Activated CD8-positive, alpha-beta T cell treated with anti-CD3 and anti-CD28 coated beads for 36 hours (primary cell): Measurements from ENCODE around the gene ANO8. TPM values are rescaled to one million over a fixed set of nuclear protein-coding genes. Genes with fewer than 3 reads are reported as not detected.

Experiments used
- ATAC-seq: fragments of 200-7000 bp; cut with Tn5 transposase; one replicate; pipeline ENCODE4 v1.10.0; 2021; ENCODE audit warnings: mild to moderate bottlenecking, moderate library complexity
- CTCF ChIA-PET: fragments of 350-600 bp; sonication (Branson Sonifier 250); formaldehyde crosslinking; loops from one replicate; lab custom pipeline; 2021; ENCODE audit warnings: antibody characterized with exemption; lab: Charles Lee
- POLR2A ChIA-PET: fragments of 350-600 bp; sonication (Branson Sonifier 250); formaldehyde crosslinking; loops from one replicate; lab custom pipeline; 2021; ENCODE audit warnings: antibody characterized with exemption; lab: Charles Lee
- DNase-seq: peaks from one replicate; pipeline ENCODE4 v3.0.0-alpha.2; 2020
- H3K27ac Mint-ChIP-seq: one replicate; pipeline ENCODE4 v1.8.0; 2021; ENCODE audit warnings: mild to moderate bottlenecking, mixed read lengths
- H3K27me3 Mint-ChIP-seq: one replicate; pipeline ENCODE4 v1.8.0; 2021; ENCODE audit warnings: mixed read lengths
- H3K36me3 Mint-ChIP-seq: one replicate; pipeline ENCODE4 v1.8.0; 2021; ENCODE audit warnings: low read depth, mixed read lengths
- H3K4me1 Mint-ChIP-seq: one replicate; pipeline ENCODE4 v1.8.0; 2021; ENCODE audit warnings: low read depth, mixed read lengths
- H3K4me3 Mint-ChIP-seq: one replicate; pipeline ENCODE4 v1.8.0; 2021; ENCODE audit warnings: mild to moderate bottlenecking, moderate library complexity, mixed read lengths
- H3K9me3 Mint-ChIP-seq: one replicate; pipeline ENCODE4 v1.8.0; 2021; ENCODE audit warnings: mixed read lengths
- intact Hi-C: fragments of 100-400 bp; cut with micrococcal nuclease; formaldehyde crosslinking; loops from one replicate; pipeline ENCODE4 v1.10.0; 2022
- total RNA-seq, 2 experiments: library from RNA; stranded (reverse); gene quantifications; one replicate each; pipeline ENCODE4 v1.2.3, GENCODE V29; 2021
- TF ChIP-seq, protein P1 (sequence below): fragments of 200-600 bp; IDR thresholded peaks from one replicate; pipeline ENCODE4 v1.8.0; 2022; ENCODE audit warnings: antibody characterized with exemption, mild to moderate bottlenecking

The ANO8 gene
- total RNA-seq, 2 experiments from 2014 or later: 5.4 TPM

DNA sequence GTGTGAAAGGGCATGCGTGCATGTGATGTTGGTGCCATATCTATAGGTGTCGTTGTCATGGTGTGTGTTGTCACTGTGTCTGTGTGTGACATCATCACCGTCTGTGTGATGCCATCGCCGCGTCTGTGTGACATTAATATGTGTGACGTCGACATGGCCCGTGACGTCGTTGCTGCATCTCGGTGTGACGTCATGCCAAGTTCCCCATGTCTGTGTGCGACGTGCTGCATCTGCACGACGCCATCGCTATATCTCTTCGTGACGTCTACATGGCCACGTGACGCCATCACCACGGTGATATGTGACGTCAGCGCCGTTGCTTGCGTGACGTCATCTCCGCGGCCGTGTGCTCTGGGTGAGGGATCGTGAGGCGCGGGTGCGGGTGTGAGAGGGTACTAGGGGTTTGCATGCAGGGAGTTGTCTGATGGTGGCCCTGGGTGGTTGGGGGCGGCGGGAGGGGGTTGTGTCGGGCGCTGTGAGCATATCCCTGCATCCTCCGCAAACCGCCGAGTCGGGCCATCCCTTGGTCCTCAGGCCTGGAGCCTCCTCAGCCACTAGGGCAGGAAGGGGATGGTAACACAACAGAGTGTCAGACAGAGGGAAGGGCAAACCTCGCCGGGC is 17.3 kb upstream of the ANO8 start:
- no peak overlapping the region for H3K27ac Mint-ChIP-seq
- ATAC-seq (no peak), DNase-seq (no peak)
- H3K4me1 Mint-ChIP-seq: peaks cover 5% of the 10 kb centered on the region
- peaks cover 23% of the 10 kb centered on the region for H3K27me3 Mint-ChIP-seq
- intact Hi-C loops: no loop called here
- no peak overlapping the region for H3K4me3 Mint-ChIP-seq
- TF ChIP-seq, protein P1, sequence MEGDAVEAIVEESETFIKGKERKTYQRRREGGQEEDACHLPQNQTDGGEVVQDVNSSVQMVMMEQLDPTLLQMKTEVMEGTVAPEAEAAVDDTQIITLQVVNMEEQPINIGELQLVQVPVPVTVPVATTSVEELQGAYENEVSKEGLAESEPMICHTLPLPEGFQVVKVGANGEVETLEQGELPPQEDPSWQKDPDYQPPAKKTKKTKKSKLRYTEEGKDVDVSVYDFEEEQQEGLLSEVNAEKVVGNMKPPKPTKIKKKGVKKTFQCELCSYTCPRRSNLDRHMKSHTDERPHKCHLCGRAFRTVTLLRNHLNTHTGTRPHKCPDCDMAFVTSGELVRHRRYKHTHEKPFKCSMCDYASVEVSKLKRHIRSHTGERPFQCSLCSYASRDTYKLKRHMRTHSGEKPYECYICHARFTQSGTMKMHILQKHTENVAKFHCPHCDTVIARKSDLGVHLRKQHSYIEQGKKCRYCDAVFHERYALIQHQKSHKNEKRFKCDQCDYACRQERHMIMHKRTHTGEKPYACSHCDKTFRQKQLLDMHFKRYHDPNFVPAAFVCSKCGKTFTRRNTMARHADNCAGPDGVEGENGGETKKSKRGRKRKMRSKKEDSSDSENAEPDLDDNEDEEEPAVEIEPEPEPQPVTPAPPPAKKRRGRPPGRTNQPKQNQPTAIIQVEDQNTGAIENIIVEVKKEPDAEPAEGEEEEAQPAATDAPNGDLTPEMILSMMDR: no peak
- H3K36me3 Mint-ChIP-seq: no peaks in the 10 kb centered on the region
- CTCF ChIA-PET: no interaction called here
- POLR2A ChIA-PET: no interaction called here
- no peaks in the 10 kb centered on the region for H3K9me3 Mint-ChIP-seq

DNA sequence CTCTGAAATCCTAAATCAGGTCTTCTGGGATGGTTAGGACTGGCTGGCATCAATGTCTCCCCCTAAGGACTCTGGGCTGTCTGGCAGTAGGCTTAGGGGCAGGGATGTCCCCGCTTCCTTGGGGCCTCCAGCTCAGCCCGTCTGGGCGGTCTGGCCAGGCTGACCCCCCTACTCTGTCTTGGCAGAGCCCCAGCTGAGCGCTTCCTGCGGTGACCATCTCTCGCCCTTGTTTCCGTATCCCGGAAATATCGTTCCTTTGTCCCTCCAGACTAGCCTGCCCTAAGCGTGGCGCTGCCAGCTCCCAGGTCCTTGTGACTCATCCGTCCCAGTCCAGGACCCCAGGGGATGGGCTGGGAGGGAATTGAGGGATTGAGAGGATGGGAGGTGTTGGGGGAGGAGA is 14.0 kb upstream of the ANO8 start:
- Mint-ChIP-seq H3K27ac (no peak overlapping the region), H3K36me3 (peaks cover 2% of the 10 kb centered on the region), H3K4me1 (peaks cover 7% of the 10 kb centered on the region), H3K4me3 (no peak overlapping the region), H3K27me3 (peaks cover 23% of the 10 kb centered on the region), H3K9me3 (no peaks in the 10 kb centered on the region)
- CTCF ChIA-PET: interaction anchor here (0.8 to 3.9 kb wide), 2 partner anchors 37 to 40 kb away, joined by 3 to 18 read pairs; no protein-coding TSS in a partner anchor
- DNase-seq (no peak), ATAC-seq (no peak)
- POLR2A ChIA-PET: no interaction called here
- TF ChIP-seq, protein P1: no peak
- intact Hi-C loops: loop anchor here (5.0 kb wide), 1 partner anchor 39 kb away; no protein-coding TSS in a partner anchor

DNA sequence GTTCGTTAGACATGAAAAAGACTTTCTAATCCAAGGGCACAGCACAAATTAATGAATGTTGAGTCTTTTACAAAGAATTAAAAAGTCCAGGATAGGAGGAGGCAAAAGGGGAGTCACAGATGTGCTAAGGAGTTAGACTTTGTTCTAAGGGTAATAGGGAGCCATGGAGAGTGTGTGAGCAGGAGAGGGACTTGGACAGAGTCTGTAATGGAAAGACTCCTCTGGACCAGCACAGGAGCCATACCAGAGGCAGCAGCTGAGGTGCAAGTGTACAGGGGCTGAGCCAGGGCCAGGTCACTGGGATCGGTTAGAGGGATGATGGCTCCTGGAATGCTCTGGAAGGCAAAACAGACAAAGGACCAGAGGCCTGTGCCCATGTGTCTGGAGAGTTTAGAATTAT is 13.2 kb upstream of the ANO8 start:
- intact Hi-C loops: loop anchor here (5.0 kb wide), 1 partner anchor 39 kb away; no protein-coding TSS in a partner anchor
- no peak overlapping the region for H3K4me3 Mint-ChIP-seq
- no peak overlapping the region for H3K27ac Mint-ChIP-seq
- POLR2A ChIA-PET: interaction anchor here (1.2 to 1.6 kb wide), 2 partner anchors 9 to 44 kb away, joined by 3 read pairs; no protein-coding TSS in a partner anchor
- peaks cover 2% of the 10 kb centered on the region for H3K36me3 Mint-ChIP-seq
- DNase-seq: no peak
- no peaks in the 10 kb centered on the region for H3K9me3 Mint-ChIP-seq
- CTCF ChIA-PET: interaction anchor here (1.1 to 3.9 kb wide), 6 partner anchors 10 to 58 kb away, joined by 3 to 18 read pairs (median 5); partner anchors contain the start of gene BST2
- peaks cover 23% of the 10 kb centered on the region for H3K27me3 Mint-ChIP-seq
- no peak for ATAC-seq
- peaks cover 7% of the 10 kb centered on the region for H3K4me1 Mint-ChIP-seq
- TF ChIP-seq, protein P1: no peak

DNA sequence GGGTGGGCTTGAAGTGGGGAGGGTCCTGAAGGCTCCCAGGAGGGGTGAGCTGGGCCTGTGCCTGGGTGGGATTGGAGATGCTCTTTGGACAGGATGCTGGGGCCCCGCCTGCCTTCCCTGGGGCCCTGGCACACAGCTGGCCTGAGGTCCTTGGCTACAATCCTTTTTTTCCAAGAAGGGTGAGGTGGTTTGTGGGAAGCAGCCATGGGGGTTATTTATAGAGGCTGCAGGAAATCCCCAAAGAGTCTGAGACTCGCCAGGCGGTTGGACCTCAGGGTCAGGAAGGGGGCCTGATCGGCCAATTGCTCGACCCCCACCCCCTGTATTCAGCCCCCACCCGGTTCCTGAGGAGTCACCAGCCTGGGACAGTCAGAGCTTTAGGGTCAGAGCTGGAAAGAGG is 12.7 kb upstream of the ANO8 start:
- H3K36me3 Mint-ChIP-seq: peaks cover 2% of the 10 kb centered on the region

More for the DNA sequence above, 12.7 kb upstream of the ANO8 start:
- DNase-seq (no peak), ATAC-seq (no peak)
- POLR2A ChIA-PET: interaction anchor here (1.2 to 1.6 kb wide), 2 partner anchors 9 to 45 kb away, joined by 3 read pairs; no protein-coding TSS in a partner anchor
- H3K4me3 Mint-ChIP-seq: no peak overlapping the region
- peaks cover 7% of the 10 kb centered on the region for H3K4me1 Mint-ChIP-seq
- TF ChIP-seq, protein P1: no peak
- intact Hi-C loops: loop anchor here (5.0 kb wide), 1 partner anchor 40 kb away; no protein-coding TSS in a partner anchor
- H3K9me3 Mint-ChIP-seq: no peaks in the 10 kb centered on the region
- H3K27ac Mint-ChIP-seq: no peak overlapping the region
- CTCF ChIA-PET: interaction anchor here (0.6 to 3.9 kb wide), 8 partner anchors 10 to 83 kb away, joined by 3 to 18 read pairs (median 4); partner anchors contain the start of gene BST2
- peaks cover 23% of the 10 kb centered on the region for H3K27me3 Mint-ChIP-seq
